PC-3 (cell line): ENCODE results near the gene HIPK3.

Experiments used
- CTCF ChIP-seq: fragments of 300-600 bp; sonication (generic); conservative IDR thresholded peaks from 2 replicates; pipeline ENCODE4 v1.5.1; 2017; ENCODE audit warnings: antibody characterized with exemption, low read depth, mild to moderate bottlenecking, low read length
- EZH2 ChIP-seq: fragments of 300-600 bp; sonication (generic); IDR thresholded peaks from one replicate; pipeline ENCODE4 v1.6.1; 2017; ENCODE audit warnings: antibody characterized with exemption, mild to moderate bottlenecking, low read length; ENCODE audit not compliant: unreplicated experiment
- EZH2phosphoT487 ChIP-seq: fragments of 300-600 bp; sonication (generic); IDR thresholded peaks from 2 replicates; pipeline ENCODE4 v1.6.1; 2018; ENCODE audit warnings: mild to moderate bottlenecking, antibody characterized with exemption, low read length, borderline replicate concordance

GRCh38 chr11:33320016-33320813 is 63.0 kb downstream of the HIPK3 start:
- TF ChIP-seq EZH2 (no peak), CTCF (no peak), EZH2phosphoT487 (no peak)
